WTC11 (cell line): ENCODE results near the gene TTC39A.

ENCODE experiments used
- ATF3 ChIP-seq: sonication (generic); formaldehyde crosslinking; conservative IDR thresholded peaks from 2 replicates; pipeline ENCODE4 v1.8.1; 2022; ENCODE audit warnings: mild to moderate bottlenecking, missing genetic modification reagents
- CTCF ChIP-seq: fragments of 200-600 bp; IDR thresholded peaks from 2 replicates; pipeline ENCODE4 v1.8.0; 2022; ENCODE audit warnings: antibody characterized with exemption
- MAX ChIP-seq: sonication (generic); formaldehyde crosslinking; IDR thresholded peaks from 2 replicates; pipeline ENCODE4 v1.8.0; 2022; ENCODE audit warnings: mild to moderate bottlenecking, missing genetic modification reagents
- NR3C1 ChIP-seq: sonication (generic); formaldehyde crosslinking; conservative IDR thresholded peaks from 2 replicates; pipeline ENCODE4 v1.8.1; 2023; ENCODE audit warnings: low read depth, mild to moderate bottlenecking, missing genetic modification reagents
- ZNF532 ChIP-seq: fragments of 250-450 bp; sonication (Bioruptor Pico); IDR thresholded peaks from 2 replicates; pipeline ENCODE4 v1.9.0; 2021; ENCODE audit warnings: mild to moderate bottlenecking, borderline replicate concordance

- TF ChIP-seq ATF3 (CRISPR knock-in tag) (no peak), MAX (CRISPR knock-in tag) (no peak), ZNF532 (CRISPR knock-in tag) (no peak), NR3C1 (CRISPR knock-in tag) (no peak), CTCF (no peak)
Observed at GRCh38 chr1:51288578-51288977, 41.8 kb downstream of the TTC39A start.
